T-helper 2 cell (primary cell): ENCODE data around the gene ZNF471.

ENCODE experiments used
- DNase-seq, 5 experiments: peaks; one replicate each; pipeline versions ENCODE4 v3.0.0 to v3.0.0-alpha.2; 2012 to 2022

The ZNF471 gene

DNA sequence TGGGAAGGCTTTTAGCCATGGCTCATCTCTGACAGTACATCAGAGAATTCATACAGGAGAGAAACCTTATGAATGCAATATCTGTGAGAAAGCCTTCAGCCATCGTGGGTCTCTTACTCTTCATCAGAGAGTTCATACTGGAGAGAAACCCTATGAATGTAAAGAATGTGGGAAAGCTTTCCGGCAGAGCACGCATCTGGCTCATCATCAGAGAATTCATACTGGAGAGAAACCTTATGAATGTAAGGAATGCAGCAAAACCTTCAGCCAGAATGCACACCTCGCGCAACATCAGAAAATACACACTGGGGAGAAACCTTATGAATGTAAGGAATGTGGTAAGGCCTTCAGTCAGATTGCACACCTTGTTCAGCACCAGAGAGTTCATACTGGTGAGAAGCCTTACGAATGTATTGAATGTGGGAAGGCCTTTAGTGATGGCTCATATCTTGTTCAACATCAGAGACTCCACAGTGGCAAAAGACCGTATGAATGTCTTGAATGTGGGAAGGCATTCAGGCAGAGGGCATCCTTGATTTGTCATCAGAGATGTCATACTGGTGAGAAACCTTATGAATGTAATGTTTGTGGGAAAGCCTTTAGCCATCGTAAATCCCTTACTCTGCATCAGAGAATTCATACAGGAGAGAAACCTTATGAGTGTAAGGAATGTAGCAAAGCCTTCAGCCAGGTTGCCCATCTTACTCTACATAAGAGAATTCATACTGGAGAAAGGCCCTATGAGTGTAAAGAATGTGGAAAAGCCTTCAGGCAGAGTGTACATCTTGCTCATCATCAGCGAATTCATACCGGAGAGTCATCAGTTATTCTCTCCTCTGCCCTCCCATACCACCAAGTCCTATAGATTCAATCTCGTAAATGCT lies 70.3 kb downstream of the ZNF471 start:
- DNase-seq = no peak
